DOHH2 (cell line): ENCODE data around the gene POLDIP3.
"Not testable (repeated sequence)": the region's sequence is repeated elsewhere in the genome, so short reads cannot be mapped to it uniquely, and the experiment has no call there.

Experiments
- CTCF ChIP-seq: fragments of 200-600 bp; sonication (generic); IDR thresholded peaks from one replicate; pipeline ENCODE4 v1.5.1; 2014; ENCODE audit warnings: antibody characterized with exemption, mild to moderate bottlenecking, low read depth, low read length; ENCODE audit not compliant: poor library complexity, severe bottlenecking
- EZH2phosphoT487 ChIP-seq: fragments of 200-600 bp; sonication (generic); IDR thresholded peaks from 2 replicates; pipeline ENCODE4 v1.6.1; 2017; ENCODE audit warnings: borderline replicate concordance, mild to moderate bottlenecking, antibody characterized with exemption, low read length, moderate library complexity, mixed read lengths

DNA sequence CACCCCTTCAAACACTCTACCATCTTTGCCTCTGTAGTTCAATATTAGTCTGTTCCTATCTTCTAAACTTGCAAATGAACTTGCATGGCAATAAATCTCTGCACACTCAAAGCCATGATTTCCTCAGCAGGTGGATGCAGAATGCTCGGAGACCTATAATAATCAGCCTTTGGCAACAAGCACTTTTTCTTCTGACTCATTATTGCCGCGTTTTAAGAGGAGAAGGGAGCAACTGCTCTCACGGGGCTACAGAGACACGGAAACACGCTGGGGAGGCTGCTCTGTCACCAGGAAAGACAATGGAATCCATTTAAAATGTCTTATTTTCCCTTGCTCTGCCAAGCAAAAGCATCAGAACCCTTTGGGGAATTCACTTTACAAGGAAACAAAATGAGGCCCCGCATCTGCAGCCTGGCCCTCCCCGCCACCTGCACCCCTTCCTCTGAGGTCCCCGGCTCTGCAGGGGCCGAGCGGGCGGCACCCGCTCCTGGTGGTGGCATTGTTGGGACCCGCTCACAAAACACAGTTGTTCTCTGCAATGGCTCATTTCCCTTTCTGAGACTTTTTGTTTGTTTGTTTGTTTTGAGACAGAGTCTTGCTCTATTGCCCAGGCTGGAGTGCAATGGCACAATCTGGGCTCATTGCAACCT is 79.5 kb downstream of the POLDIP3 start:
- TF ChIP-seq CTCF, EZH2phosphoT487: not testable (repeated sequence)
